Epithelial cell of proximal tubule (primary cell): ENCODE data around the gene EPHA1. TPM values are rescaled to one million over a fixed set of nuclear protein-coding genes. Genes with fewer than 3 reads are reported as not detected.

Source experiments
- DNase-seq: peaks from one replicate; pipeline ENCODE4 v3.0.0-alpha.2; 2011; ENCODE audit warnings: low read depth
- H3K4me3 ChIP-seq: 2 replicates; pipeline ENCODE4 v1.5.1; 2011; ENCODE audit warnings: low read depth, mild to moderate bottlenecking, low read length
- total RNA-seq: library from RNA; depleted of rRNA; stranded (reverse); fragments of >200 nt; gene quantifications from 2 replicates; pipeline ENCODE4 v1.2.3, GENCODE V29; 2015
- TF ChIP-seq, protein P1 (sequence below): conservative IDR thresholded peaks from 2 replicates; pipeline ENCODE4 v1.5.1; 2012; ENCODE audit warnings: low read depth, mild to moderate bottlenecking, low read length

Gene EPHA1
- total RNA-seq, 1 donor from 2014 or later: 14.4 TPM

GRCh38 chr7:143387156-143387975 lies 21.3 kb downstream of the EPHA1 start:
- no peak for DNase-seq
- TF ChIP-seq, protein P1, sequence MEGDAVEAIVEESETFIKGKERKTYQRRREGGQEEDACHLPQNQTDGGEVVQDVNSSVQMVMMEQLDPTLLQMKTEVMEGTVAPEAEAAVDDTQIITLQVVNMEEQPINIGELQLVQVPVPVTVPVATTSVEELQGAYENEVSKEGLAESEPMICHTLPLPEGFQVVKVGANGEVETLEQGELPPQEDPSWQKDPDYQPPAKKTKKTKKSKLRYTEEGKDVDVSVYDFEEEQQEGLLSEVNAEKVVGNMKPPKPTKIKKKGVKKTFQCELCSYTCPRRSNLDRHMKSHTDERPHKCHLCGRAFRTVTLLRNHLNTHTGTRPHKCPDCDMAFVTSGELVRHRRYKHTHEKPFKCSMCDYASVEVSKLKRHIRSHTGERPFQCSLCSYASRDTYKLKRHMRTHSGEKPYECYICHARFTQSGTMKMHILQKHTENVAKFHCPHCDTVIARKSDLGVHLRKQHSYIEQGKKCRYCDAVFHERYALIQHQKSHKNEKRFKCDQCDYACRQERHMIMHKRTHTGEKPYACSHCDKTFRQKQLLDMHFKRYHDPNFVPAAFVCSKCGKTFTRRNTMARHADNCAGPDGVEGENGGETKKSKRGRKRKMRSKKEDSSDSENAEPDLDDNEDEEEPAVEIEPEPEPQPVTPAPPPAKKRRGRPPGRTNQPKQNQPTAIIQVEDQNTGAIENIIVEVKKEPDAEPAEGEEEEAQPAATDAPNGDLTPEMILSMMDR: peak; percentile 14
- H3K4me3 ChIP-seq: no peak overlapping the region

- no peak overlapping the region for H3K4me3 ChIP-seq
- no peak for DNase-seq
- TF ChIP-seq, protein P1: no peak
Observed at GRCh38 chr7:143385891-143386781, 22.5 kb downstream of the EPHA1 start.

DNA sequence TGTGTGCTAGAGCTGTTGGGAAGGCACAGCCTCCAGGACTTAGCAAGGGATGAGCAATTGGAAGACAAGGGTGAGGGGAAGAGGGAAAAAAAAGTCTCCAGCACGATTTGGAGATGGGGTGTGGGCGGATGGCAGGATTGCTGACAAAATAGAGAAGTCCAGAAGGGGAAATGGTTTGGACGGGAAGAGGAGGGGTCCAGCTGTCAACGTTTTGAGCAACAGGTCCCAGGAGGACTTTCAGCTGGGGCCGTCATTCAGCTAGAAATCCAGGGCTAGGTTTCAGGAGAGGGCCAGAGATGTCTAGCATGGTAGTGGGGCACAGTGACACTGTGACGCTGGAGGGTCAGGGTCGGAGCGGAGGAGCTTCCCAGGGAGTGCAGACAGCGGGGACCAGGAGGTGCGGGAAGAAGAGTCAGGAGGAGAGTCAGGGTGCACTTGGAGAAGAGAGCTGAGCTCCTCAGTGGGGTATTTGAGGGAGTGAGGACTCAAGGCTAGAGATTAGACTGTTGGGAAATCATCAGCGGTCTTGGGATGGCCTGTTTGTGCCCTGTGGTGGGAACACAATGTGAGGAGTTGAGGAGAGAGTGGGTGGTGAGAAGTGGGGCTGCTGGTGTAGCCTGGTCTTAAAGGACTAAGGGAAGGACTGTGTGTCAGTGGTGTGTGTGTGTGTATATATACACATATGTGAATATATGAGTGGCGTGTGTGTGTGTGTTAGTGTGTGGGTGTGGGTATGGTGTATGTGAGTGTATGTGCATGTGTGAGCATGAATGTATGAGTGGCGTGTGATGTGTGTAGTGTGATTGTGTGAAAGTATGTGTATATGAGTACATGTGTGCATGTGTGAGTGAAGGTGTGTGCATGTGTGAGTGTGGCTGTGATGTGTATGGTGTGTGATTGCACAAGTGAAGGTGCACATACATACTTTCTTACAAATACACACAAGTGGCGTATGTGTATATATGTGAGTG lies 23.7 kb downstream of the EPHA1 start:
- TF ChIP-seq, protein P1: no peak
- H3K4me3 ChIP-seq: peak overlapping the region; percentile 14
- no peak for DNase-seq

- TF ChIP-seq, protein P1: no peak
- peak overlapping the region; percentile 5 for H3K4me3 ChIP-seq
- DNase-seq: no peak
Observed at GRCh38 chr7:143384148-143384547, 24.5 kb downstream of the EPHA1 start.

- H3K4me3 ChIP-seq: peak overlapping the region; percentile 97
- TF ChIP-seq, protein P1: no peak
- no peak for DNase-seq
Observed at GRCh38 chr7:143383642-143383957, 25.1 kb downstream of the EPHA1 start.
